ENCODE results near the gene LRBA.
"Not testable (repeated sequence)": the region's sequence is repeated elsewhere in the genome, so short reads cannot be mapped to it uniquely, and the experiment has no call there.

Gene LRBA

DNA sequence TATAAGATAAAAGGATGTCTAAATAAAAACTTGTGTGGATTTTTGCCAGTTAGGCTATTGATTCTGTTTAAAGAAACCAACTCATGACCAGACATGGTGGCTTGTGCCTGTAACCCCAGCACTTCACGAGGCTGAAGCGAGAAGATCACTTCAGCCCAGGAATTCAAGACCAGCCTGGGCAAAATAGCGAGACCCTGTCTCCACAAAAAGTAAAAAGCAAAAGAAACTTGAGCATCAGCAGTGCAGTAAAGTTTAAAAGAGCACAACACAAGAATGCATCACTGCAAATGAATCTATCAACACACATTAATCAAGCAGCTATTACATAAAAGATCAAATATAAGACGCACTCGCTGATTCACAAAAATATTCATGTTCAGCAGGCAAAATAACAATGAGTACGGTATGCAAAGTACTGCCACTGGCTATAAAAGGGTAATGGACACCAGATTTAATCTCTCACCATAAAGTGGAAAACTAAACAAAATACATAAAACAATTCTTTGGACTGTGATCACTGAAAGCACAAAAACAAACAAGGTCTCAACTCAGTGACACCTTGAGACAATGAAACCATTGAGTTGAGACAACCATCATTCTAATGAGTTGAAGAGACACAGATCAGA lies 41.3 kb downstream of the LRBA start:
- DNase-seq (ENCODE audit: low read depth) = peak; percentile 38
- H3K4me3 ChIP-seq (ENCODE audit: low read length) = no peak overlapping the region

GRCh38 chr4:150972592-150972991 lies 42.5 kb downstream of the LRBA start:
- DNase-seq (ENCODE audit: low read depth) = no peak
- no peak overlapping the region for H3K4me3 ChIP-seq (ENCODE audit: low read length)
- no peak for TF ChIP-seq CTCF (conservative IDR thresholded peaks at IDR 0.05; ENCODE audit: low read length)

More for the DNA sequence above, 41.3 kb downstream of the LRBA start:
- TF ChIP-seq CTCF (conservative IDR thresholded peaks at IDR 0.05; ENCODE audit: low read length) = no peak

GRCh38 chr4:150971901-150972300 lies 43.2 kb downstream of the LRBA start:
- H3K4me3 ChIP-seq (ENCODE audit: low read length) = no peak overlapping the region
- no peak for TF ChIP-seq CTCF (conservative IDR thresholded peaks at IDR 0.05; ENCODE audit: low read length)
- no peak for DNase-seq (ENCODE audit: low read depth)

GRCh38 chr4:150970685-150971151 lies 44.4 kb downstream of the LRBA start:
- H3K4me3 ChIP-seq (ENCODE audit: low read length) = no peak overlapping the region
- TF ChIP-seq CTCF (conservative IDR thresholded peaks at IDR 0.05; ENCODE audit: low read length) = no peak
- DNase-seq (ENCODE audit: low read depth) = no peak

DNA sequence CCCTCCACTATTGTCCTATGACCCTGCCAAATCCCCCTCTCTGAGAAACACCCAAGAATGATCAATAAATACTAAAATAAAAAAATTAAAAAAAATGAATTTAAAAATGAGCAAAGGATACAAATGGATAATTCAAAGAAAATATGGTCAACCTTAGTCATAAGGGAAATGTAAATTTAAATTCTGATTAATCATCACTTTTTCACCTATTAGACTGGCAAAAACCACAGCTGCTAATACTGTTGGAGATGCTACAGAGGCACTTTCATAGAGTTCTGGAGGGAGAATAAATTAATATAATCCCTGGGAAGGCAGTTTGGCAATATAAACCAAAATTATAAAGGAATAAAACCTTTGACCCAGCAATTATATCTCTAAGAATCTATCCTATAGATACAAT lies 50.3 kb downstream of the LRBA start:
- H3K4me3 ChIP-seq (ENCODE audit: low read length) = no peak overlapping the region
- DNase-seq (ENCODE audit: low read depth) = no peak
- no peak for TF ChIP-seq CTCF (conservative IDR thresholded peaks at IDR 0.05; ENCODE audit: low read length)

GRCh38 chr4:150963602-150964345 lies 51.3 kb downstream of the LRBA start:
- not testable (repeated sequence) for H3K4me3 ChIP-seq (ENCODE audit: low read length); DNase-seq (ENCODE audit: low read depth)

DNA sequence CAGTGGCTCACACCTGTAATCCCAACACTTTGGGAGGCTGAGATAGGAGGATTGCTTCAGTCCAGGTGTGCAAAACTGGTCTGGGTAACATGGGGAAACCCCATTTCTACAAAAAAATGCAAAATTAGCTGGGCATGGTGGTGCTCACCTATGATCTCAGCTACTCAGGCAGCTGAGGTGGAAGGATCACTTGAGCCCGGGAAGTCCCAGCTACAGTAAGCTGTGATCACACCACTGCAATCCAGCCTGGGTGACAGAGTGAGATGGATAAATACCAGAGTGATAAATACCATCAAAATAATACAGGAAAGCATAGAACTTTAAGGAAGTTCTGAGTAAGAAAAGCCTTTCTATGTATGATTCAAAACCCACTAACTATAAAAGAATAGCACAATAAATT lies 52.8 kb downstream of the LRBA start:
- DNase-seq (ENCODE audit: low read depth) = no peak
- H3K4me3 ChIP-seq (ENCODE audit: low read length) = no peak overlapping the region
- TF ChIP-seq CTCF (conservative IDR thresholded peaks at IDR 0.05; ENCODE audit: low read length) = no peak
